ENCODE data around the gene KRTAP5-5.
"Not testable (repeated sequence)": the region's sequence is repeated elsewhere in the genome, so short reads cannot be mapped to it uniquely, and the experiment has no call there.

The KRTAP5-5 gene

GRCh38 chr11:1581976-1582375, 47.6 kb upstream of the KRTAP5-5 start (continued):
- no peak for TF ChIP-seq ESRRG (CRISPR knock-in tag; IDR thresholded peaks at IDR 0.05)
- no peak for TF ChIP-seq ZNF8 (CRISPR knock-in tag; IDR thresholded peaks at IDR 0.05)
- TF ChIP-seq TSHZ2 (CRISPR knock-in tag; IDR thresholded peaks at IDR 0.05): no peak
- no peak for TF ChIP-seq GLIS3 (CRISPR knock-in tag; IDR thresholded peaks at IDR 0.05)
- no peak for TF ChIP-seq ISL1 (CRISPR knock-in tag; IDR thresholded peaks at IDR 0.05)

- ATAC-seq: not testable (repeated sequence)
Observed at GRCh38 chr11:1582909-1583308, 46.7 kb upstream of the KRTAP5-5 start.

GRCh38 chr11:1584661-1585370, 44.8 kb upstream of the KRTAP5-5 start, which contains the start of gene KRTAP5-1:
KRTAP5-1 (minus strand) TSS chr11:1585283; CDS start chr11:1585249, 34 bp downstream.
- not testable (repeated sequence) for ATAC-seq

GRCh38 chr11:1586699-1587098, 42.9 kb upstream of the KRTAP5-5 start:
- no peak for ATAC-seq
- no peak for TF ChIP-seq CREB5 (CRISPR knock-in tag; IDR thresholded peaks at IDR 0.05; ENCODE audit: low read depth)
- TF ChIP-seq RARB (CRISPR knock-in tag; IDR thresholded peaks at IDR 0.05): no peak
- TF ChIP-seq ZNF70 (CRISPR knock-in tag; IDR thresholded peaks at IDR 0.05): no peak
- TF ChIP-seq TCF4 (CRISPR knock-in tag; IDR thresholded peaks at IDR 0.05; ENCODE audit: borderline replicate concordance): no peak
- no peak for TF ChIP-seq ISL1 (CRISPR knock-in tag; IDR thresholded peaks at IDR 0.05)
- no peak for TF ChIP-seq TSHZ2 (CRISPR knock-in tag; IDR thresholded peaks at IDR 0.05)
- no peak for TF ChIP-seq ZNF8 (CRISPR knock-in tag; IDR thresholded peaks at IDR 0.05)
- TF ChIP-seq OSR1 (CRISPR knock-in tag; IDR thresholded peaks at IDR 0.05): no peak
- no peak for TF ChIP-seq POU6F1 (CRISPR knock-in tag; IDR thresholded peaks at IDR 0.05; ENCODE audit: borderline replicate concordance, low read depth)
- no peak for TF ChIP-seq ESRRG (CRISPR knock-in tag; IDR thresholded peaks at IDR 0.05)
- TF ChIP-seq TOX (CRISPR knock-in tag; IDR thresholded peaks at IDR 0.05; ENCODE audit: borderline replicate concordance): no peak
- no peak for TF ChIP-seq GLIS3 (CRISPR knock-in tag; IDR thresholded peaks at IDR 0.05)
- no peak for TF ChIP-seq CSRNP3 (CRISPR knock-in tag; IDR thresholded peaks at IDR 0.05)
- TF ChIP-seq ZNF565 (CRISPR knock-in tag; conservative IDR thresholded peaks at IDR 0.05; ENCODE audit: low read depth): no peak
- no peak for TF ChIP-seq CSDC2 (CRISPR knock-in tag; IDR thresholded peaks at IDR 0.05)

GRCh38 chr11:1589191-1589963, 40.2 kb upstream of the KRTAP5-5 start:
- ATAC-seq: not testable (repeated sequence)

All from SK-N-SH treated with all-trans-retinoic acid at 6 μM for 48 hours (cell line).